Chondrocyte (in vitro differentiated cells): Measurements from ENCODE around the gene KCNQ4. TPM values are rescaled to one million over a fixed set of nuclear protein-coding genes. Genes with fewer than 3 reads are reported as not detected.

ENCODE experiments used
- DNase-seq: peaks from one replicate; pipeline ENCODE4 v3.0.0; 2021; ENCODE audit warnings: mixed read lengths, low spot score
- H3K27ac Mint-ChIP-seq: one replicate; pipeline ENCODE4 v1.8.0; 2021; ENCODE audit warnings: mild to moderate bottlenecking, moderate library complexity, mixed read lengths; ENCODE audit not compliant: unreplicated experiment
- H3K27me3 Mint-ChIP-seq: 2 replicates; pipeline ENCODE4 v1.8.0; 2021; ENCODE audit warnings: low read depth, mixed read lengths
- H3K36me3 Mint-ChIP-seq: 2 replicates; pipeline ENCODE4 v1.8.0; 2021; ENCODE audit warnings: low read depth, mixed read lengths
- H3K4me1 Mint-ChIP-seq: 2 replicates; pipeline ENCODE4 v1.8.0; 2021; ENCODE audit warnings: low read depth, mild to moderate bottlenecking, mixed read lengths
- H3K4me3 Mint-ChIP-seq: one replicate; pipeline ENCODE4 v1.8.0; 2021; ENCODE audit warnings: mild to moderate bottlenecking, moderate library complexity, mixed read lengths; ENCODE audit not compliant: unreplicated experiment
- H3K9me3 Mint-ChIP-seq: 2 replicates; pipeline ENCODE4 v1.8.0; 2021; ENCODE audit warnings: low read depth, mixed read lengths
- CTCF ChIP-seq: fragments of 200-600 bp; sonication (generic); IDR thresholded peaks from 2 replicates; pipeline ENCODE4 v1.5.0; 2021; ENCODE audit warnings: antibody characterized with exemption, mild to moderate bottlenecking, moderate library complexity
- total RNA-seq: library from RNA; stranded (reverse); gene quantifications from 3 replicates; pipeline ENCODE4 v1.2.1, GENCODE V29; 2021

Gene KCNQ4
- total RNA-seq, 1 donor from 2014 or later = 3.4 TPM

- no peak for DNase-seq
- Mint-ChIP-seq H3K27ac (no peak overlapping the region), H3K9me3 (no peaks in the 10 kb centered on the region), H3K4me1 (peaks cover 6% of the 10 kb centered on the region), H3K36me3 (no peaks in the 10 kb centered on the region), H3K27me3 (no peaks in the 10 kb centered on the region), H3K4me3 (no peak overlapping the region)
- TF ChIP-seq CTCF = peak; percentile 91
Observed at GRCh38 chr1:40849801-40850592, 66.4 kb downstream of the KCNQ4 start.

- H3K27me3 Mint-ChIP-seq = no peaks in the 10 kb centered on the region
- DNase-seq = no peak
Observed at GRCh38 chr1:40851643-40852042, 68.1 kb downstream of the KCNQ4 start.

GRCh38 chr1:40853113-40853884, 69.7 kb downstream of the KCNQ4 start:
- H3K27ac Mint-ChIP-seq = no peak overlapping the region
- no peak overlapping the region for H3K4me3 Mint-ChIP-seq
- TF ChIP-seq CTCF = no peak
- H3K27me3 Mint-ChIP-seq = no peaks in the 10 kb centered on the region
- no peaks in the 10 kb centered on the region for H3K9me3 Mint-ChIP-seq
- no peak for DNase-seq
- no peaks in the 10 kb centered on the region for H3K36me3 Mint-ChIP-seq
- peaks cover 6% of the 10 kb centered on the region for H3K4me1 Mint-ChIP-seq

More at GRCh38 chr1:40851643-40852042, 68.1 kb downstream of the KCNQ4 start:
- H3K36me3 Mint-ChIP-seq = no peaks in the 10 kb centered on the region
- no peaks in the 10 kb centered on the region for H3K9me3 Mint-ChIP-seq
- no peak overlapping the region for H3K4me3 Mint-ChIP-seq
- peaks cover 6% of the 10 kb centered on the region for H3K4me1 Mint-ChIP-seq
- TF ChIP-seq CTCF = no peak
- no peak overlapping the region for H3K27ac Mint-ChIP-seq

- Mint-ChIP-seq H3K36me3 (no peaks in the 10 kb centered on the region), H3K27ac (no peak overlapping the region), H3K27me3 (no peaks in the 10 kb centered on the region), H3K4me3 (no peak overlapping the region), H3K9me3 (no peaks in the 10 kb centered on the region), H3K4me1 (peaks cover under 1% of the 10 kb centered on the region)
- TF ChIP-seq CTCF = no peak
- DNase-seq = no peak
Observed at GRCh38 chr1:40853885-40854170, 70.2 kb downstream of the KCNQ4 start.

- DNase-seq = no peak
- Mint-ChIP-seq H3K4me3 (no peak overlapping the region), H3K36me3 (no peaks in the 10 kb centered on the region), H3K9me3 (no peaks in the 10 kb centered on the region), H3K27me3 (no peaks in the 10 kb centered on the region), H3K27ac (no peak overlapping the region), H3K4me1 (peaks cover 12% of the 10 kb centered on the region)
- TF ChIP-seq CTCF = peak; percentile 63
Observed at GRCh38 chr1:40855513-40855912, 71.9 kb downstream of the KCNQ4 start.
